ENCODE results near the gene LAT. TPM values are rescaled to one million over a fixed set of nuclear protein-coding genes. Genes with fewer than 3 reads are reported as not detected.

LAT gene
- total RNA-seq = 0.58 TPM in 1 of 2 replicates, not detected in the other

GRCh38 chr16:28984619-28985135 is at the start of gene LAT:
Gene LAT, plus strand, starts transcription at chr16:28985052. Its CDS starts 366 bp downstream, at chr16:28985418.

GRCh38 chr16:28950648-28951409 is 34.0 kb upstream of the LAT start, which contains the start of gene NFATC2IP:
Gene NFATC2IP, plus strand, starts transcription at chr16:28950937. Its CDS starts 75 bp downstream, at chr16:28951012.

GRCh38 chr16:28974437-28975157 is 10.3 kb upstream of the LAT start, which contains the start of gene SPNS1:
Gene SPNS1, plus strand, starts transcription at chr16:28974778. Its CDS starts 374 bp downstream, at chr16:28975152.

Other genes starting within 250 kb of the LAT start
- not detected in 2 replicates for gene NPIPB9, start 233.3 kb upstream of the LAT start, total RNA-seq
- gene ATXN2L, start 162.1 kb upstream of the LAT start, total RNA-seq = 45.6 and 60.1 TPM in 2 replicates
- gene TUFM, start 138.7 kb upstream of the LAT start, total RNA-seq = 204 and 207 TPM in 2 replicates
- 30.6 and 36.7 TPM in 2 replicates for gene SH2B1, start 121.2 kb upstream of the LAT start, total RNA-seq
- gene ATP2A1, start 106.6 kb upstream of the LAT start, total RNA-seq = 0.29 TPM in 1 of 2 replicates, not detected in the other
- 22.2 and 31.4 TPM in 2 replicates for gene RABEP2, start 59.8 kb upstream of the LAT start, total RNA-seq
- gene CD19, start 53.1 kb upstream of the LAT start, total RNA-seq = not detected in 2 replicates
- gene NFATC2IP, start 34.1 kb upstream of the LAT start, total RNA-seq = 20.0 and 21.6 TPM in 2 replicates
- gene SPNS1, start 10.3 kb upstream of the LAT start, total RNA-seq = 47.6 and 53.7 TPM in 2 replicates